HG02981 (cell line): Measurements from ENCODE around the gene RAD51B.
"Not testable (repeated sequence)": the region's sequence is repeated elsewhere in the genome, so short reads cannot be mapped to it uniquely, and the experiment has no call there.

Experiments
- ATAC-seq: cut with Tn5 transposase; IDR thresholded peaks from one replicate; pipeline ENCODE4 v1.9.1; 2021; ENCODE audit warnings: mild to moderate bottlenecking, moderate library complexity; ENCODE audit not compliant: unreplicated experiment

The RAD51B gene

GRCh38 chr14:67819563-67820421 is at the start of gene RAD51B:
Gene RAD51B (plus strand): TSS chr14:67819779.
- peak; percentile 66 for ATAC-seq

DNA sequence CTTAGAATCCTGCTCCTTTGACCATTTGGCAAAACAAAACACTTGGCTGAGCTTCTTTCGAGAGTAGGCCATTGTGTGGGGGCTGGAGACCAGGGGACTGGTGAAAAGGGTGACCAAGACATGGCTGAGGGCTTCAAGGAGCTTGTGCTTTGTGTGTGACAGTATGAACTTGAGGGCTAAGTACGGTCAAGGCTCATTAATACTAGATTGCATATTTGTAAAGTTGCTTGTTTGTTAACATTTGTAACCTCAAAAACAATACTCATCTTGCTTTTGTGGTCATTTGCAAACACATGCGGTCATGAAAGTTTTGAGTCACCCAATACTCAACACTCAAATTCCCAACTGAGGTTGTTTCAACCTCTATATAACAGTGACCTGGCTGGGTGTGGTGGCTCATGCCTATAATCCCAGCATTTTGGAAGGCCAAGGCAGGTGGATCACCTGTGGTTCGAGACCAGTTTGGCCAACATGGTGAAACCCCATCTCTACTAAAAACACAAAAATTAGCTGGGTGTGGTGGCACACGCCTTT is 45.7 kb upstream of the RAD51B start:
- no peak for ATAC-seq

- ATAC-seq: no peak
Measured at GRCh38 chr14:67776653-67777322, 42.8 kb upstream of the RAD51B start.

DNA sequence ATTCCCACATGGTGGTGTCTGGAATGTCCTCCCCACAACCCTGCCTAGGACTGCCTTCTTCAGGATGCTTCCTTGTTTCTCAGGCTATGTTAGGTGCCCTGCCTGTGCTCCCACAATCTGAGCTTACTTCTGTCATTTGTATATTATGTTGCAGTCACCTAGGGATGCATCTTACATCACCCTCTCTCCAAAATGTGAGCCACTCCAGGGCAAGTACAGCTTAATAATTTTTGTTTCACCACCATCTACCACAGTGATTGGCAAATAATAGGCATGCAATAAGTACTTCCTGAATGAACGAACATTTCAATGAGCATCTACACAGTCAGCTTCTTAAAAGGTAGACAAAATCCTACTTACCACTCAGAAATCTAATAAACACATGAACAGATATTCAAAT is 40.8 kb upstream of the RAD51B start:
- no peak for ATAC-seq

- ATAC-seq: no peak
Measured at GRCh38 chr14:67782090-67782489, 37.5 kb upstream of the RAD51B start.

- no peak for ATAC-seq
Measured at GRCh38 chr14:67784244-67784823, 35.2 kb upstream of the RAD51B start.

- ATAC-seq: no peak
Measured at GRCh38 chr14:67785270-67786109, 34.1 kb upstream of the RAD51B start.

DNA sequence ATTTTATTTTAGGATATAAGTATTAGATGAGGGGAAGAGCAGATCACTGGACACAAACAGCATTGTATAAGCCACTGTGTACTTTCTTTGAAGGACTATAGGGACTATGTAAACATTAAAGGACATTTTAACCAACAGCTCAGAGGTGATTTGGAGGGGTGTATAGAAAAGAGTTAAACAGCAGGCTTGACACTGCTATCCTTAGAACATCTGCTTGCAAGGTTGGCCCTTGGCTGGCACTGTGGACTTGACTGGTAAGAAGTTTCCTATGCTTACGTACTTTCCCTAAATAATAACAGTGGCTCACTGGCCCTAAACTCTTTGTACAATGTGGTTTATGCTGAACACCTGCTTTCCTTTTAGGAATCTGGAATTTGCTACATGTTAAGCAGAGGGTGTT is 31.9 kb upstream of the RAD51B start:
- ATAC-seq: no peak

DNA sequence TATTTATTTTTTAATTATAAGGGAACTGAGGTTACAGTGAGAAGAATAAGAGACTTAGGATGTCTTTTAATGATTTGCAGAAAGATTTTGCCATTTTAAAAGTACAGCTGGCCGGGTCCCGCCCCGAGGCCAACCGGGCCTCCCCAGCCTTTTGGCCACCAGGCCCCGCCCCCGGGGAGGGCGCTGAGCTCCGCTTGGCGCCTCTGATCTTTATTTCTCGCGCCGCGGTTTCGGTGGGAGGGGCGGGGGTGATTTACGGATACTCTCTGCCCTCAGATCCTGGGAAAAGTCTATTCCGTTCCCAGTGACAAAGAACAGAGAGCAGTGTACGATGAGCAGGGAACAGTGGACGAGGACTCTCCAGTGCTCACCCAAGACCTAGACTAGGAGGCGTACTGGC is 20.8 kb upstream of the RAD51B start:
- ATAC-seq: no peak

DNA sequence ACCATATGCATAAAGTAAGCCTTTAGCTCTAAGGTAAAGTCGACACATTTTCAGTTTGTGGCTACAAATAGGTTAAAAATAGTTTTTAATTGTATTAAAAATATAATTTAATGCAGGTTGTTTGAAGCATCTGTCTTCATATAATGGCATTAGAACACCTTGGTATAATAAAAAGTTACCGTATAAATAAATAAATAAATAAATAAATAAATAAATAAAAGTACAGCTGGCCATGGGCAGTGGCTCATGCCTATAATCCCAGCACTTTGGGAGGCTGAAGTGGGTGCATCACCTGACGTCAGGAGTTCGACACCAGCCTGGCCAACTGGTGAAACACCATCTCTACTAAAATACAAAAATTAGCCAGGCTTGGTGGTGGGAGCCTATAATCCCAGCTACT is 18.8 kb upstream of the RAD51B start:
- ATAC-seq: no peak

- no peak for ATAC-seq
Measured at GRCh38 chr14:67806246-67806645, 13.3 kb upstream of the RAD51B start.

DNA sequence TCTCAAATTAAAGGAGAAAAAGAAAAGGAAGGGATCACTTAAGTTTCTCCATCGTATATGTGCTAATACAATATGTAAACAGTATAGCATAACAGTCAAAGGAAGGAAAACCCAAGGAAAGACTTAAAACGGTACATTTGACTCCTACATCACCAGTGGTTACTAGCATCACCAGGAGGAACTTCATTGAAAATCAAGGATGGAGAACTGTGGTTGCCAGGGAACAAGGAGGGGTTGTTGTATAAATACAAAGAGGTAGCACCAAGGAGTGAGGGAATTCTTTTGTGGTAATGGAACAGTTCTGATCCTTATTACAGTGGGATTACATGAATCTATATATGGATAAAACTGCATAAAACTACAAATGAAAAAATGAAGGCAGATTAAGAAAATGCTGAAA is 4.8 kb upstream of the RAD51B start:
- ATAC-seq: no peak

DNA sequence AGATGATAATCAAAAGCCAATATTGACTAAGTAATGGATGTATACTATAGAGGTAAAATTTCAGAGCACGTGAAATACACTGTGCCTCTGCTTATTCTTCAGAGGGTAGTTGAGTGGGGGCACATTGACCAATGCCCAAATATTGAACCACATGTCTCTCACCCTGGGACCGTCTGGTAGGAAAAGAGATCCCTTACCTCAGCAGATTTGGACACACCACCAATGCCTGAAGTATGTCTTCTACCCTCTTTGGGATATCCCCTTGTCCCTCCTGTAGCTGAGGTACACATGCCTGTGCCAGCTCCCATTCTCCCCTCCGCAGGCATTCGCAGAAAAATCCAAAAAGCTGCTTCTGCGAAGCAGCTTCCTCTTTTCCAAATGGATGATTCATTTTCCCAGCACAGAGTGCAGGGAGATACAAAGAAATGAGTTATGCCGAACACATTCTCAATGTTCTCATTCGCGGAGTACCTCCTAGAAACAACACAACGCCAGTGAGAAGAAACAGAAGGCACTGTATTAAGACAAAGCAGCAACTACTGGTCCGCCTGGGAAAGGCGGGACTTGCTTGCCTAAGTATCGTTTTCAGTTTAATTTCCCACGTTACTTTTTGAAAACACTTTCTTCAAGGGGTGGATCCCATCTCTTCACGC is 3.9 kb upstream of the RAD51B start:
- no peak for ATAC-seq

DNA sequence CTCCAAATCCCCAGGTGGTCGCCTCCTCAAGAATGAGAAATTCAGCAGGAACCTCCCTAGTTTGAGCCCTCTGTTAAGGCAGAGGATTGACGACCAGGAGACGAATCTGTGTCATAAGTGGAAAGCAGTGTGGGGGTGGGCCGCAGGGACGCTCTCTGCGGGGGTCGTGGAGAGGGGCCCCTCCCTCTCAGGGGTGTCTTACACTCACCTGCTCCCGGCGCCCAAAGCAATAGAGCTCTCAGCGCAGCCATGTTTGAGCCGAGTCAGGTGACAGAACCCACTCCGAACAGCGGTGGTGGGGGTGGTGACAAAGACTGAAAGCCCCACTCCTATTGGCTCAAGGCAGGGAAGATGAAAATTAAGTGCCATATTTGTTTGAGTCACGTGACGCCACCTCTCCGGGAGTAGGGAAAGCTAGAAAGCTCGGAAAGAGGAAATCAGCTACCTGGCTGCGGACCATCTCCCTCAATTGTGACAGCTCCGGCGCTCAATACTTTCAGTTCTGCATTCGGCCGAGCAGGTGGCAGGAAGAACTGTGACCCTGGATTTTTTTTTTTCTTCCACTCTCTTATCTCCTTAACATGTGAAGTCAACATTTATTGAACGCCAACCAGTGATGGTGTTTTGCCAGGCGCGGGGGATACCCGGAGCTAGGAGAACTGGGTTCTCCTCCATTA is 3.1 kb upstream of the RAD51B start, which contains the start of gene ZFYVE26:
ZFYVE26 (minus strand) TSS at position 265 of the 677 bp plus-strand sequence. CDS start 627 bp downstream, outside the sequence.
- ATAC-seq: peak; percentile 83

DNA sequence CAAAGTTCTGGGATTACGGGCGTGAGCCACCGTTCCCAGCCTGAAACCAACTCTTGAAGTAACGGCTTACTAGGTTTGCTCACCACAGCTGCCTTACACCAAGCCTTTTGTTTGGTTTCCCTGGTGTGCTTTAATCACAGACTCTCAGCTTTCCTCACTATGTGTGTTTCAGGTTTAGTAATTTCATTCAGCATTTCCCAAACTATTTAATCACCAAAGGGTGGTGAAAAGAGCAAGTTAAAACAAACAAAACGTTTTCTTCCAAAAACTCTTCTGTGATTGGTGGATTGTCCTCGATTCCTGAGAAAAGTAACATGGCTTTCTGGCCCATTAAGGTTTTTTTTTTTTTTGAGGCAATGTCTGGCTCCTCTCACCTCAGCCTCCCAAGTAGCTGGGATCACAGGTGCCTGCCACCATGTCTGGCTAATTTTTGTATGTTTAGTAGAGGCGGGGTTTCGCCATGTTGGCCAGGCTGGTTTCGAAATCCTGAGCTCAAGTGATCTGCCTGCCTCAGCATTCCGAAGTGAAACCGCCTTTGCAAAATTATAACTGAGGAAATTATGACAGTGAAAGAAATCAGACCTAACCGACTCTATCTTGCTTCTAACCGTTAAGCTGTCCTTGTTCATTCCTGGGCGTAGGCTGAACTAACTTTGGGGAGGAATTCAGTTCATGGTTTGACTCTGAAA is 1.7 kb upstream of the RAD51B start:
- ATAC-seq: no peak

DNA sequence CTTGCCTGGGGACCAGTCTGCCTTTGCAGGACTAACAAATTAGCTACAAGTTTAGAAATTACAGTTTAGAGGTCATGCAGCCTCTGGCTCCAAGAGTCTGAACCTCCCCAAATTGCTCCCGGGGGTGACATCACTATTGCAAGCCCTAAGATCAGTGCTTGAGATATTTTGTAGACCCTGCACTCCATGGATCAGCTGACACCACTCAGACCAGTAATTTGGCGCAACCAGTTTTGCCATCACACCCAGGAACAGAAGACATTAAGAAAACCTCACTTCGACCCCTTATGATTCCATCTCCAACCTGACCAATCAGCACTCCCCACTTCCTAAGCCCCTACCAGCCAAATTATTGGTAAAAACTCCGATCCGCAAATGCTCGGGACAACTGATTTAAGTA is 1.1 kb upstream of the RAD51B start:
- ATAC-seq: not testable (repeated sequence)

DNA sequence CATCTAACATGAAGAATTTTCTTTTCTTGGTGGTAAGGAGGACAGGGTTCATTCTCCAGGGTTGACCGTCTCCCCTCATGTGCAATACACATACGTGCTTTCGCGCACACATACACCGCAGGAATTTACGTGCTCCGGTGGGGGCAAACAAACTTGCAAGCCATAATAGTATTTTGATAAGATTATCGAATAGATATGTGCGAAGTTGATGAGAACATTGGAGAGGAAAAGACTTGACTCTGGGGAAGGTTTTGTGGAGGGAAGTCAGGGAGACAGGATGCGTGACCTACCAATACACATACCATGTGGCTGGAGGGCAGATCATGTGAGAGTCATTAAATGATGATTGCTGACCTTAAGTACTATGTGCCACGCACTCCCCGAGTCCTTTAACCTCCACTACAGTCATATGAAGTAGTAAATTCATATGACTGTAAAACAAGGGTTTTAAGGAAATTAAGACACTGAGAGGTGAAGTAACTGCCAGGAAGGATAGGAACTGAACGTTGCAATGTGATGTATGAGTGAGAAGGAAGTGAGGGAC is 921 bp downstream of the RAD51B start:
- ATAC-seq: no peak

- ATAC-seq: no peak
Measured at GRCh38 chr14:67821121-67821520, 1.5 kb downstream of the RAD51B start.

DNA sequence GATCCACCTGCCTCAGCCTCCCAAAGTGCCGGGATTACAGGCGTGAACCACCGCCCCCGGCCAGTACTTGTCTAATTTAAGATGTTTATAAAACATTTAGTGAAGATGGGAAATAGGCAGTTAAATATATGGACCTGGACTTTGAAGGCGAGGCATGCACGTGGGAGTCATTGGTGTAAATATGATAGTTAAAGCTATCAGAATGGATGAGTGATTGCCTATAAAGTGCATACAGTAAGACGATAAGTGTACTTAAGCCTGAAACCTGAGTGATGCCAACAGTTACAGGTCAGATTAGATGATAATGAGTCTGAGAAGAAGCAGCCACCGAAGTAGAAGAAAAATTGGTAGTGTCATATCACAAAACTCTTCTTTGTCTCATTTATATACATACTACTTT is 11.5 kb downstream of the RAD51B start:
- ATAC-seq: no peak
